GM12892 (cell line): ENCODE measurements around the gene SETD1A.

ENCODE experiments used
- POLR2A ChIP-seq: IDR thresholded peaks from 2 replicates; pipeline ENCODE4 v1.6.1; 2011; ENCODE audit warnings: low read depth, low read length, control low read depth
- POLR2AphosphoS5 ChIP-seq: IDR thresholded peaks from 2 replicates; pipeline ENCODE4 v1.6.1; 2011; ENCODE audit warnings: low read depth, low read length, control low read depth

DNA sequence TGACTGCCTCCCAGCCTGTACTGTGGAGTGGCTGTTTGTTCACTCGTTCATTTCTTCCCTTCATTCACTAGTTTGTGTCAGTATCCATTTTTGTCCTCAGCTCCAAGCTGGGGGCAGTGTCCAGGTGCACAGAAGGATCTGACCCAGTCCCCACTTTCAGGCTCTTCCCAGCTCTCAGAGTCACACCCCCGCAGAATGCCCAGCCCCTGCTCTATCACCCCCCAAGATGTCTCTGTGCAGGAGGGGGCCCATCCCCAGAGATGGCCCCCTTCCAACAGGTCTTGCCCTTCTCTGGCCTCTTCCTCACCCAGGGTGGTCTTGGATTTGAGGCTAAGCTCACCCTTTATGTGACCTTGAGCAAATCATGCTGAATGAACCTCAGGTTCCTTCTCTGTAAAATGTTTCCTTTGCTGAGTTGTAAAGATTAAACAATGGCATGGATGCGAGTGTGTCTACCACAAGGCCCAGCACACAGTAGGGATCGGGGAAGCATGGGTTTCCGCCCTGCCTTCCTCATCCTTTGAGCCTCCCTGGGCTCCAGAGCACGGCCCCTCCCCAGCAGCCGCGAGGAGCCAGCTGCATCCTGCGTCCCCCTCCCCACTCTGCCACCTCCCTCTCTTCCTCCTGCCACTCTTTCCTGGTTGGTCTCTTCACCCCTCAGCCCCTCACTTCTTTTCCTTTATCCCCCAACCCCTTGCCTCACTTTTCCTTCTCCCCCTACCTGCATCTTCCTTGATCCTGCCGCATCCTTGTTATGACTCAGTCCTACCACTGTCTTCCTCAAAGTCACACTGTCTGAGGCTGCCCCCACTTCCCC lies 31.4 kb upstream of the SETD1A start:
- no peak for TF ChIP-seq POLR2A
- TF ChIP-seq POLR2AphosphoS5 = no peak
